Heart left ventricle (tissue), 16 donors: Measurements from ENCODE around the gene VWA3B. TPM values are rescaled to one million over a fixed set of nuclear protein-coding genes. Genes with fewer than 3 reads are reported as not detected.
A peak's percentile ranks its signal among the peaks of the same experiment; 100 is the strongest.

Experiments
- ATAC-seq, 4 donors: fragments of 200-7000 bp; cut with Tn5 transposase; one replicate each; pipeline ENCODE4 v1.9.1; 2020 to 2022; ENCODE audit warnings: moderate library complexity in 4 of 4, mild to moderate bottlenecking in 3 of 4, moderate number of reproducible peaks in 1 of 4
- DNase-seq, 5 donors: peaks; one replicate each; pipeline ENCODE4 v3.0.0-alpha.2; 2020
- H3K27ac ChIP-seq, 12 donors: fragments of 200-600 bp; sonication (generic) in 4 of 12; one replicate each; pipeline versions ENCODE4 v1.5.0 to v1.8.0; 2016 to 2022; ENCODE audit warnings: mild to moderate bottlenecking in 2 of 12
- H3K27me3 ChIP-seq, 9 donors: fragments of 200-600 bp; sonication (generic) in 2 of 9; one replicate each; pipeline versions ENCODE4 v1.5.1 to v1.8.0; 2016 to 2022; ENCODE audit warnings: mild to moderate bottlenecking in 3 of 9
- H3K36me3 ChIP-seq, 9 donors: fragments of 200-600 bp; sonication (generic) in 2 of 9; one replicate each; pipeline versions ENCODE4 v1.5.0 to v1.8.0; 2018 to 2022; ENCODE audit warnings: mild to moderate bottlenecking in 2 of 9
- H3K4me1 ChIP-seq, 12 donors: fragments of 200-600 bp; sonication (generic) in 4 of 12; one replicate each; pipeline versions ENCODE4 v1.5.0 to v1.8.0; 2016 to 2022; ENCODE audit warnings: mild to moderate bottlenecking in 3 of 12
- H3K4me3 ChIP-seq, 12 donors: fragments of 200-600 bp; sonication (generic) in 4 of 12; one replicate each; pipeline versions ENCODE4 v1.5.0 to v1.8.0; 2017 to 2022; ENCODE audit warnings: mild to moderate bottlenecking in 9 of 12, moderate library complexity in 4 of 12
- H3K9me3 ChIP-seq, 12 donors: fragments of 200-600 bp; sonication (generic) in 4 of 12; one replicate each; pipeline versions ENCODE4 v1.5.0 to v1.8.0; 2016 to 2022; ENCODE audit warnings: mild to moderate bottlenecking in 1 of 12
- CTCF ChIP-seq, 12 donors: fragments of 200-600 bp; sonication (generic) in 4 of 12; IDR thresholded peaks; one replicate each; pipeline versions ENCODE4 v1.5.0 to v1.8.0; 2018 to 2022; ENCODE audit warnings: antibody characterized with exemption in 12 of 12, mild to moderate bottlenecking in 5 of 12
- POLR2A ChIP-seq, 2 donors: fragments of 450-650 bp; IDR thresholded peaks; one replicate each; pipeline ENCODE4 v1.6.1; 2017; ENCODE audit warnings: antibody characterized with exemption in 2 of 2, mild to moderate bottlenecking in 2 of 2, moderate library complexity in 2 of 2
- WGBS, 4 donors: extraction: QIAGEN DNeasy Blood & Tissue Kit in 2 of 4; methylation state at CpG; one replicate each; pipeline versions ENCODE4 v1.1.5 to v1.1.7; 2013 to 2018; 5-methylcytosine and 5-hydroxymethylcytosine counted together
- intact Hi-C, 10 donors: fragments of 100-400 bp; cut with DNase I; formaldehyde crosslinking; loops; one replicate each; pipeline versions ENCODE4 v1.11.1 to v1.14.2; 2022
- long read RNA-seq, 3 donors: library from polyadenylated mRNA; unstranded; transcript quantifications; one replicate each; pipeline ENCODE4 v2.0.0, GENCODE V29; 2020 to 2021
- polyA plus RNA-seq, 2 donors: library from polyadenylated mRNA; stranded (reverse); fragments of 200-250 nt; gene quantifications; one replicate each; pipeline ENCODE4 v1.2.3, GENCODE V29; 2013
- total RNA-seq, 9 donors: library from RNA; depleted of rRNA in 2 of 9; stranded (reverse); fragments of >200 nt in 2 of 9; fragmentation: NEBNext Ultra II Directional in 3 of 9; extraction: Animal tissue kit (Norgen Biotek cat#: 25700) in 3 of 9; gene quantifications; one replicate each; pipeline versions ENCODE4 v1.1.0 to v1.2.4, GENCODE V29; 2016 to 2023
- donor health status: ischemic (EF 13 %, LVEDD 7.1; RV severe dilation, severe dysfunction).
- donor health status: healthy with polysubstance abuse.
- donor health status: DM: no; HTN: yes; CAD: no.
- donor health status: DM: no; HTN: no; CAD: no.
- donor health status: ischemic (EF 25% LVEDD 6.9; RV normal size, moderate dysfunction).
- donor health status: ischemic (EF 25% LVEDD 5.7; RV mildly dilated, moderate dysfunction).
- donor health status: healthy.
- donor health status: DM: yes; HTN: yes; CAD: no.
- donor health status: ischemic (EF 35%, LVEDD 5.7; RV mildly dilated, moderate dysfunction).
- donor health status: nonischemic (EF 11% LVEDD 7.7; RV severe dilation, severe dysfunction).
- donor health status: DM: yes; HTN: yes; CAD: no.
- donor health status: PGD.
- donor health status: ischemic (EF 29% LVEDD 5.4; RV normal size, mild dysfunction).
- donor health status: nonischemic (EF 23%, LVEDD 6.1; RV moderate dilation, normal function).

VWA3B gene, protein sequence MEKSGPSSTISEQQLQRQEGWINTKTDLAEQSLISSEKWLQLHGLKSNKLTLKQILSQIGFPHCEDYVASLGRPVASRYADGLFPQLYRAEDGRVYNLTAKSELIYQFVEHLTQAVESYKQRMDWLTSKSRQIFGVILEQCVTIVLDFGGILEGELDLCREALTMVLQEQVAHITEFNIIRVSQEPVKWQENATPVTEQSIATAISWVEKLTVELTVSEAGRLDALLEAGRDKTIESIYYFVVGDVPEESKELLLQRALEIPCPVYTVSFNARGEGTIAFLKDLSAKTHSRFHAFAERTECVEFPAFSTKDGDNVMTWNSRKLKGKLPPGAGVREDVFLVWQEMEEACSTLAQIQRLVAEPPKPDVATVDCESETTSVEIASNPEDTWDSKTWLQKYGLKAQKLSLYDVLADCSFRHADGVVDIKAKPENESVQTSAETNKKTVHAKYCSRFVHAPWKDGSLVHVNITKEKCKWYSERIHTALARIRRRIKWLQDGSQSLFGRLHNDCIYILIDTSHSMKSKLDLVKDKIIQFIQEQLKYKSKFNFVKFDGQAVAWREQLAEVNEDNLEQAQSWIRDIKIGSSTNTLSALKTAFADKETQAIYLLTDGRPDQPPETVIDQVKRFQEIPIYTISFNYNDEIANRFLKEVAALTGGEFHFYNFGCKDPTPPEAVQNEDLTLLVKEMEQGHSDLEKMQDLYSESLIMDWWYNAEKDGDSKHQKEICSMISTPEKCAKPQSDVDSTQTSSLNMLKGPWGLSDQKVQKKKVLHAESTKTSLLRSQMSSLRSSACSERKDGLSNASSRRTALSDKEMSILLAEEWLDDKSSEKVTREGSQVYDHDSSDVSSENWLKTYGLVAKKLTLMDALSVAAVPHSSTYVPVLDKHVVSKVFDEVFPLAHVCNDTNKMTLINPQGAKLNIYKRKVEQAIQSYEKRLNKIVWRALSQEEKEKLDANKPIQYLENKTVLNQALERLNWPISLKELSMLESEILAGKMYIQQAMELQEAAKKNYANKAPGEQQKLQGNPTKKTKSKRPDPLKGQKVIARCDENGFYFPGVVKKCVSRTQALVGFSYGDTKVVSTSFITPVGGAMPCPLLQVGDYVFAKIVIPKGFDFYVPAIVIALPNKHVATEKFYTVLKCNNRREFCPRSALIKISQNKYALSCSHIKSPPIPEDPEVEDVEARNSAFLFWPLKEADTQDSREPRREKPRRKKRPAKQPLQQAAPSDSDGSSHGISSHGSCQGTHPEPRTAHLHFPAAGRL (N-terminal part only)
- total RNA-seq (under 1 TPM in 8 of 9 donors, not detected in 1; 0.12 to 0.61 (median 0.39) TPM), polyA plus RNA-seq (under 1 TPM; 0.11 to 0.12 TPM)
- long read RNA-seq, donor 1, result 0 reads
- long read RNA-seq, donor 2, partial matches to known transcripts, result 0 of 2 reads
- long read RNA-seq, donor 2, other reads (novel, unspliced or antisense), result 2 of 2 reads
- long read RNA-seq, donor 3, result 0 reads

GRCh38 chr2:98086491-98087446 lies at the start of gene VWA3B:
Gene VWA3B (plus strand): TSS chr2:98087167. CDS start chr2:98093093, 5,926 bp downstream.
- no peaks in the 10 kb centered on the region for H3K36me3 ChIP-seq
- 1 to 4% (median 2%) methylated on average over 34 to 74 of the region's 74 CpGs for WGBS, 4 donors
- TF ChIP-seq CTCF (IDR thresholded peaks at IDR 0.05) (no peak), POLR2A (IDR thresholded peaks at IDR 0.05) (no peak)
- intact Hi-C loops, result loop anchor here in 1 of 10 donors (10.0 kb wide), 1 partner anchor 82 kb away; no protein-coding TSS in a partner anchor
- H3K27ac ChIP-seq, result peak within 1 kb of the TSS in 1 of 12 donors; percentile 73
- DNase-seq, result peak; percentile 72 to 89 (median 77)
- ATAC-seq, result peak; percentile 89 to 99 (median 96)
- H3K4me1 ChIP-seq, result peaks cover 0 to 54% (median 13%) of the 10 kb centered on the region in 12 donors
- no peaks in the 10 kb centered on the region for H3K9me3 ChIP-seq
- H3K27me3 ChIP-seq, result peaks cover 0 to 28% (median 5%) of the 10 kb centered on the region in 9 donors
- peak within 1 kb of the TSS; percentile 1 to 67 (median 54) for H3K4me3 ChIP-seq

DNA sequence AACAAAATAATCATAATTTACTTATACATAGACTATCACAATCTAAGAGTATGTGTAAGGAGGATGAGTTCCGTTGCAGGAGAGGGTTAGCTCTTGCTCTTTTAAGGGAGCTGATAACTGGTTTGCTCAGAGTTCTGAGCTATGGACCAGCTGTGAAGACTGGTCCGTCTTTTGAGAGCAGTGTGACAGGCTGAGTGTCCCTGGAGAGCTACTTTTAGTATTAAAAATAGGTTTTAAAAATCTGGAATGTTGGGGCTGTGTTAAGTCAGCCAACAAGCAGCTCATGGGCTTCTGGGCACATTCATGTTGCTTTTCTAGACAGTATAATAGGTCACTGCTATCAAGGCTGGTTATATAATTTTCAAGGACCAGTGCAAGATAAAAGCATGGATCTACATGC lies 49.8 kb upstream of the VWA3B start:
- no peaks in the 10 kb centered on the region for H3K36me3 ChIP-seq
- DNase-seq (no peak), ATAC-seq (peak; percentile 15 to 61 (median 30))
- H3K4me3 ChIP-seq, result no peak overlapping the region
- intact Hi-C loops, result no loop called here
- 29 to 49% (median 35%) methylated on average over 2 of the region's 2 CpGs for WGBS, 4 donors
- H3K27me3 ChIP-seq, result peaks cover 0 to 57% (median 0%) of the 10 kb centered on the region in 9 donors
- TF ChIP-seq CTCF (IDR thresholded peaks at IDR 0.05) (no peak), POLR2A (IDR thresholded peaks at IDR 0.05) (no peak)
- H3K27ac ChIP-seq, result peak overlapping the region in 5 of 12 donors; percentile 4 to 60 (median 25)
- no peaks in the 10 kb centered on the region for H3K9me3 ChIP-seq
- peaks cover 0 to 20% (median 14%) of the 10 kb centered on the region in 12 donors for H3K4me1 ChIP-seq

GRCh38 chr2:98037666-98038336 lies 49.2 kb upstream of the VWA3B start:
- ATAC-seq, result no peak
- H3K9me3 ChIP-seq, result no peaks in the 10 kb centered on the region
- H3K27ac ChIP-seq, result peak overlapping the region in 1 of 12 donors; percentile 13
- intact Hi-C loops, result no loop called here
- no peak overlapping the region for H3K4me3 ChIP-seq
- peaks cover 0 to 20% (median 14%) of the 10 kb centered on the region in 12 donors for H3K4me1 ChIP-seq
- no peak for TF ChIP-seq POLR2A (IDR thresholded peaks at IDR 0.05)
- TF ChIP-seq CTCF (IDR thresholded peaks at IDR 0.05), result no peak
- H3K36me3 ChIP-seq, result no peaks in the 10 kb centered on the region
- 50 to 59% (median 54%) methylated on average over 2 of the region's 2 CpGs for WGBS, 4 donors
- peaks cover 0 to 62% (median 0%) of the 10 kb centered on the region in 9 donors for H3K27me3 ChIP-seq
- no peak for DNase-seq
